Trophoblast cell (in vitro differentiated cells and primary cell): Measurements from ENCODE around the gene ITGA5.
A peak's percentile ranks its signal among the peaks of the same experiment; 100 is the strongest.

Source experiments
- DNase-seq, 2 donors: peaks; one replicate each; pipeline ENCODE4 v3.0.0-alpha.2; 2016
- H2AFZ ChIP-seq: 2 replicates; pipeline ENCODE4 v1.6.1; 2013; ENCODE audit warnings: low read length, moderate library complexity, mild to moderate bottlenecking; ENCODE audit not compliant: insufficient read depth, poor library complexity
- H2AK5ac ChIP-seq: 2 replicates; pipeline ENCODE4 v1.6.1; 2013; ENCODE audit warnings: mild to moderate bottlenecking, low read length
- H2BK120ac ChIP-seq: 2 replicates; pipeline ENCODE4 v1.6.1; 2013; ENCODE audit warnings: low read length, mild to moderate bottlenecking, moderate library complexity; ENCODE audit not compliant: insufficient read depth, poor library complexity
- H2BK12ac ChIP-seq: 2 replicates; pipeline ENCODE4 v1.6.1; 2013; ENCODE audit warnings: mild to moderate bottlenecking, low read length, moderate library complexity
- H2BK5ac ChIP-seq: 2 replicates; pipeline ENCODE4 v1.6.1; 2013; ENCODE audit warnings: low read length, low read depth, moderate library complexity, mild to moderate bottlenecking; ENCODE audit not compliant: poor library complexity
- H3K14ac ChIP-seq: 2 replicates; pipeline ENCODE4 v1.6.1; 2013; ENCODE audit warnings: mild to moderate bottlenecking, low read length
- H3K18ac ChIP-seq: 2 replicates; pipeline ENCODE4 v1.6.1; 2013; ENCODE audit warnings: mild to moderate bottlenecking, low read length
- H3K23ac ChIP-seq: 2 replicates; pipeline ENCODE4 v1.6.1; 2013; ENCODE audit warnings: low read length
- H3K27ac ChIP-seq: 2 replicates; pipeline ENCODE4 v1.5.1; 2013; ENCODE audit warnings: low read depth, mild to moderate bottlenecking, inconsistent platforms, low read length, moderate library complexity
- H3K27me3 ChIP-seq: 2 replicates; pipeline ENCODE4 v1.6.1; 2013; ENCODE audit warnings: inconsistent platforms, mild to moderate bottlenecking, low read length, moderate library complexity; ENCODE audit not compliant: insufficient read depth
- H3K36me3 ChIP-seq, 2 experiments: 1 replicate in 1 of 2; 2 replicates in 1 of 2; pipeline ENCODE4 v1.6.1; 2013; ENCODE audit warnings: low read length in 2 of 2, mild to moderate bottlenecking in 2 of 2, moderate library complexity in 1 of 2; ENCODE audit not compliant: insufficient read depth in 2 of 2, control insufficient read depth in 1 of 2
- H3K4ac ChIP-seq: 2 replicates; pipeline ENCODE4 v1.6.1; 2013; ENCODE audit warnings: low read depth, mild to moderate bottlenecking, low read length, moderate library complexity
- H3K4me1 ChIP-seq, 2 experiments: 1 replicate in 1 of 2; 2 replicates in 1 of 2; pipeline ENCODE4 v1.6.1; 2013; ENCODE audit warnings: low read length in 2 of 2, mild to moderate bottlenecking in 2 of 2, moderate library complexity in 1 of 2; ENCODE audit not compliant: insufficient read depth in 2 of 2, control insufficient read depth in 1 of 2
- H3K4me2 ChIP-seq: 2 replicates; pipeline ENCODE4 v1.6.1; 2013; ENCODE audit warnings: inconsistent platforms, mild to moderate bottlenecking, low read length, moderate library complexity
- H3K4me3 ChIP-seq: 2 replicates; pipeline ENCODE4 v1.5.1; 2013; ENCODE audit warnings: mild to moderate bottlenecking, low read depth, low read length, inconsistent platforms
- H3K79me1 ChIP-seq: one replicate; pipeline ENCODE4 v1.6.1; 2013; ENCODE audit warnings: low read length
- H3K79me2 ChIP-seq: 2 replicates; pipeline ENCODE4 v1.6.1; 2013; ENCODE audit warnings: low read length, mild to moderate bottlenecking; ENCODE audit not compliant: control insufficient read depth, insufficient read depth, poor library complexity
- H3K9ac ChIP-seq: 2 replicates; pipeline ENCODE4 v1.6.1; 2013; ENCODE audit warnings: mild to moderate bottlenecking, low read length
- H3K9me3 ChIP-seq: 2 replicates; pipeline ENCODE4 v1.6.1; 2013; ENCODE audit warnings: low read depth, mild to moderate bottlenecking, control low read depth, inconsistent platforms, low read length; ENCODE audit not compliant: insufficient read depth
- H4K12ac ChIP-seq: 2 replicates; pipeline ENCODE4 v1.6.1; 2013; ENCODE audit warnings: low read depth, mild to moderate bottlenecking, low read length, moderate library complexity
- H4K8ac ChIP-seq: 2 replicates; pipeline ENCODE4 v1.6.1; 2013; ENCODE audit warnings: low read depth, mild to moderate bottlenecking, low read length, moderate library complexity
- H4K91ac ChIP-seq: one replicate; pipeline ENCODE4 v1.6.1; 2013; ENCODE audit warnings: low read depth, mild to moderate bottlenecking, low read length, moderate library complexity
- WGBS: extraction: QIAGEN DNeasy Blood & Tissue Kit; methylation state at CpG from one replicate; pipeline ENCODE4 v1.1.7; 2013; ENCODE audit warnings: missing lambda C conversion rate; ENCODE audit not compliant: insufficient read length, insufficient coverage; ENCODE audit errors: extremely low coverage; 5-methylcytosine and 5-hydroxymethylcytosine counted together

The ITGA5 gene

GRCh38 chr12:54397157-54397556 is 21.9 kb downstream of the ITGA5 start:
- Histone ChIP-seq H3K27me3 (no peaks in the 10 kb centered on the region), H3K27ac (no peak overlapping the region), H3K4me3 (peak overlapping the region; percentile 3), H2AFZ (no peak overlapping the region), H3K9me3 (no peaks in the 10 kb centered on the region), H3K9ac (no peak overlapping the region), H3K36me3 (peaks cover 51 to 61% of the 10 kb centered on the region in 2 experiments), H2AK5ac (no peak overlapping the region), H3K4me1 (peaks cover 0 to 2% of the 10 kb centered on the region in 2 experiments), H3K14ac (no peak overlapping the region), H3K79me2 (no peaks in the 10 kb centered on the region), H3K23ac (no peak overlapping the region), H4K91ac (no peak overlapping the region), H3K4ac (no peak overlapping the region), H2BK120ac (no peak overlapping the region), H4K8ac (no peak overlapping the region), H2BK12ac (no peak overlapping the region), H3K79me1 (no peaks in the 10 kb centered on the region), H2BK5ac (no peak overlapping the region), H3K4me2 (no peak overlapping the region), H4K12ac (no peak overlapping the region), H3K18ac (no peak overlapping the region)
- DNase-seq, result no peak
- WGBS, result no CpG with 5 or more reads among the region's 1 CpG

DNA sequence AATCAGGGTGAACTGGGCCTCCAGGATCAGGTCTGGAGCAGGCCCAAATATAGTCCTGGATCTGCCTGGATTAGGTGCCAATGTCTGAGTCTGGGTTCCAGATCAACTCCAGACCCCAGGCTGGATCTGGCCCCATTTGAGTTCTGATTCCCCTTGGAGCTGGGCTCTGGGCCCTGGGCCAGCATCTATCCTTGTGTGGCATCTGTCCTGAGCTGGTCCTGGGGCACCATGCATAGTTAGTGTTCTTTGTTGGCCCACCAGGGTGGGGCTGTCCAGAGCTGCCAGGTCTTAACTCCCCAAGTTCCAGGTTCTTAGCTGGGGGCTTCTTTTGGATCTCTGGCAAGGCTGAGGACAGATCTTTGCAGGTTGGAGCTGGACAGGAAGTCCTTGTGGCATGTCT is 23.5 kb downstream of the ITGA5 start:
- Histone ChIP-seq H2BK12ac (no peak overlapping the region), H4K91ac (no peak overlapping the region), H3K27ac (no peak overlapping the region), H4K8ac (no peak overlapping the region), H3K18ac (no peak overlapping the region), H3K36me3 (peaks cover 35 to 45% of the 10 kb centered on the region in 2 experiments), H2BK5ac (no peak overlapping the region), H2BK120ac (no peak overlapping the region), H3K4me3 (no peak overlapping the region), H2AK5ac (no peak overlapping the region), H4K12ac (no peak overlapping the region), H3K9ac (no peak overlapping the region), H3K14ac (no peak overlapping the region), H3K79me2 (peaks cover 4% of the 10 kb centered on the region), H3K4me1 (peaks cover 0 to 9% of the 10 kb centered on the region in 2 experiments), H3K4me2 (no peak overlapping the region), H3K27me3 (no peaks in the 10 kb centered on the region), H3K79me1 (peaks cover 5% of the 10 kb centered on the region), H3K4ac (no peak overlapping the region), H2AFZ (no peak overlapping the region), H3K23ac (no peak overlapping the region), H3K9me3 (no peaks in the 10 kb centered on the region)
- DNase-seq, result no peak

- Histone ChIP-seq H3K4ac (no peak overlapping the region), H3K4me1 (peaks cover 4 to 13% of the 10 kb centered on the region in 2 experiments), H3K4me3 (no peak overlapping the region), H3K27me3 (no peaks in the 10 kb centered on the region), H3K9me3 (no peaks in the 10 kb centered on the region), H2AFZ (no peak overlapping the region), H4K8ac (no peak overlapping the region), H3K79me2 (peaks cover 7% of the 10 kb centered on the region), H2BK120ac (no peak overlapping the region), H3K18ac (no peak overlapping the region), H2BK12ac (no peak overlapping the region), H3K9ac (no peak overlapping the region), H3K36me3 (peaks cover 34 to 41% of the 10 kb centered on the region in 2 experiments), H2BK5ac (no peak overlapping the region), H3K4me2 (no peak overlapping the region), H3K27ac (no peak overlapping the region), H2AK5ac (no peak overlapping the region), H3K79me1 (peaks cover 9% of the 10 kb centered on the region), H3K14ac (no peak overlapping the region), H4K91ac (no peak overlapping the region), H3K23ac (no peak overlapping the region), H4K12ac (no peak overlapping the region)
- no CpG with 5 or more reads among the region's 1 CpG for WGBS
- no peak for DNase-seq
Measured at GRCh38 chr12:54394986-54395385, 24.1 kb downstream of the ITGA5 start.

GRCh38 chr12:54394281-54394719 is 24.8 kb downstream of the ITGA5 start:
- no peaks in the 10 kb centered on the region for H3K27me3 ChIP-seq
- peak; percentile 92 to 99 for DNase-seq
- H4K91ac ChIP-seq, result no peak overlapping the region
- no peak overlapping the region for H3K9ac ChIP-seq
- peaks cover 28 to 34% of the 10 kb centered on the region in 2 experiments for H3K36me3 ChIP-seq
- no peak overlapping the region for H2AK5ac ChIP-seq
- H3K18ac ChIP-seq, result no peak overlapping the region
- no peaks in the 10 kb centered on the region for H3K9me3 ChIP-seq
- H3K14ac ChIP-seq, result no peak overlapping the region
- no peak overlapping the region for H4K8ac ChIP-seq
- peaks cover 11 to 20% of the 10 kb centered on the region in 2 experiments for H3K4me1 ChIP-seq
- no peak overlapping the region for H4K12ac ChIP-seq
- H3K4me3 ChIP-seq, result no peak overlapping the region
- peaks cover 12% of the 10 kb centered on the region for H3K79me1 ChIP-seq
- no peak overlapping the region for H2AFZ ChIP-seq
- WGBS, result no CpG with 5 or more reads among the region's 4 CpGs
- no peak overlapping the region for H3K23ac ChIP-seq
- H2BK5ac ChIP-seq, result no peak overlapping the region
- no peak overlapping the region for H3K4ac ChIP-seq
- H3K79me2 ChIP-seq, result peaks cover 7% of the 10 kb centered on the region
- H3K4me2 ChIP-seq, result no peak overlapping the region
- no peak overlapping the region for H2BK12ac ChIP-seq
- H3K27ac ChIP-seq, result no peak overlapping the region
- no peak overlapping the region for H2BK120ac ChIP-seq
